HG02943 (cell line): Measurements from ENCODE around the gene CYP3A5.
"Not testable (repeated sequence)": the region's sequence is repeated elsewhere in the genome, so short reads cannot be mapped to it uniquely, and the experiment has no call there.

Experiments used
- ATAC-seq: cut with Tn5 transposase; IDR thresholded peaks from one replicate; pipeline ENCODE4 v1.9.1; 2021; ENCODE audit warnings: mild to moderate bottlenecking, low read depth, moderate library complexity; ENCODE audit not compliant: unreplicated experiment

Gene CYP3A5

DNA sequence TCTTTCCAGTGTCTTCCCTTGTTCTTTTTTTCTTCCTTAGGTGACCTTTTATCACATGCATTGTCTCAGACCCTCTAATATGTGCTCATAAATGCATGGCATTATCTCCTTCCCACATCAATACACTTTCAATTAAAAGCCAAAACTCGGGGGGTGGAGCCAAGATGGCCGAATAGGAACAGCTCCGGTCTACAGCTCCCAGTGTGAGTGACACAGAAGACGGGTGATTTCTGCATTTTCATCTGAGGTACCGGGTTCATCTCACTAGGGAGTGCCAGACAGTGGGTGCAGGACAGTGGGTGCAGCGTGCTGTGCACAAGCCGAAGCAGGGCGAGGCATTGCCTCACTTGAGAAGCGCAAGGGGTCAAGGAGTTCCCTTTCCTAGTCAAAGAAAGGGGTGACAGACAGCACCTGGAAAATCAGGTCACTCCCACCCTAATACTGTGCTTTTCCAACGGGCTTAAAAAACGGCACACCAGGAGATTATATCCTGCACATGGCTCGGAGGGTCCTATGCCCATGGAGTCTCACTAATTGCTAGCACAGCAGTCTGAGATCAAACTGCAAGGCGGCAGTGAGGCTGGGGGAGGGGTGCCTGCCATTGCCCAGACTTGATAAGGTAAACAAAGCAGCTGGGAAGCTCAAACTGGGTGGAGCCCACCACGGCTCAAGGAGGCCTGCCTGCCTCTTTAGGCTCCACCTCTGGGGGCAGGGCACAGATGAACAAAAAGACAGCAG, 6.2 kb upstream of the CYP3A5 start:
- ATAC-seq, result not testable (repeated sequence)

DNA sequence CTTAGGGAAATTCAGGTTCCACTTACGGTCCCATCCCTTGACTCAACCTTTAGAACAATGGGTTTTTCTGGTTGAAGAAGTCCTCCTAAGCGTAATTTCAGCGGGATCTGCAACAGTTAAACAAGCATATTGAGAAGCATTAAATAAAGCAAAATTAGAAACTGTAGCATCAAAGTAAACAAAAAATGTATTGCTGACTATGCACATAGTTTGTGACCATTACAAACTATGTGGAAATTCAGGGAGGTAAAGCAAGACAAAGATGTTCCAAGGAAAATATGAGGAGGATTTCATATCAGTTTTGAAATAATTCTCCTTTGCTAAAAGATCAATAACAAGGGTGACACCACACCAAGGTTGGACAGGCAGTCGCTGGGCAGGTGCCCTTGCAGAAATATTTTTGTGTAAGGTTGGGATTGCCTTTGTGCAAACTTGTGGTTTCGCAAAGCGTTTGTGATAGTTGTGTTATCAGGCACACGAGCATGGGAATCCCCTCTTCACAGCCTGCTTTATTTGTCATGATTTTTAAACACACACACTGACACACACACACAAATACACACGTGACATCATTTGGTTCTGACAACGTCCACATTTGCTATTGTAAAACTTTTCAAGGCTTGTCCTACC, 5.4 kb upstream of the CYP3A5 start:
- ATAC-seq, result no peak

- no peak for ATAC-seq
Observed at GRCh38 chr7:99679032-99679399, 780 bp downstream of the CYP3A5 start.

GRCh38 chr7:99677648-99678045, 2.1 kb downstream of the CYP3A5 start:
- ATAC-seq, result no peak

GRCh38 chr7:99677013-99677647, 2.7 kb downstream of the CYP3A5 start:
- no peak for ATAC-seq

DNA sequence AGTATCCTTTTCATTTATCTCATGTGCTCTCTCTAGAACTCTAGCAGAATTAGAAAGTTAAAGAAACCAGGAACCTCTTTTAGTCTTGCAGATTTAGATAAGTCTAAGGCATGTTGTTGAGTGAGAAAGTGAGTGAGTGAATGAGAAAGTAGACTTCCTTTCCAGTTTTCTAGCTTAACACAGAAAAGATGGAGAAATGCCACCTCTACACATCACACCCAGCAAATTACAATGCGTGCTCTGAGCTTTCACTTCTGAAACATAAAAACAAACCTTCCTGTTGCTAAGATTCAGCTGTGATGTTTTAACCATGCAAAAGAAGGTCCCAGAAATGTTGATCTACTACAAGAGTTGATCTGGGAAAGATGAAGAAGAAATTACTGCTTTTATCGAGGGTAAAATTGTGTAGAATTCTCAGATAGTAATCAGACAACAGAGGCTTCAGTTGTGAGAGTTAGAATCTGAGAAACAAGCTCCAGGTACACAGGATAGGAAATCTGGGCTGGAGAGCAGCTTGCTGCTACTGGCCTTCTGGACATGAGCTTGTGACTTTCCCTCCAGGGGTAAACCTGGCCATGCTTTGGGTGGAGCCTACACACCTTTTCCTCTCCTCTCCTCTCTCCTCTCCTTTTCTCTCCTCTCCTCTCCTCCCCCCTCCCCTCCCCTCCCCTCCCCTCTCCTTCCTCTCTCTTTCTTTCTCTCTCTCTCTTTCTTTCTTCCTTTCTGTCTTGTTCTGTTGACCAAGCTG, 4.6 kb downstream of the CYP3A5 start:
- ATAC-seq, result no peak

GRCh38 chr7:99672573-99672972, 7.2 kb downstream of the CYP3A5 start:
- ATAC-seq, result no peak

- no peak for ATAC-seq
Observed at GRCh38 chr7:99669782-99670181, 10.0 kb downstream of the CYP3A5 start.

DNA sequence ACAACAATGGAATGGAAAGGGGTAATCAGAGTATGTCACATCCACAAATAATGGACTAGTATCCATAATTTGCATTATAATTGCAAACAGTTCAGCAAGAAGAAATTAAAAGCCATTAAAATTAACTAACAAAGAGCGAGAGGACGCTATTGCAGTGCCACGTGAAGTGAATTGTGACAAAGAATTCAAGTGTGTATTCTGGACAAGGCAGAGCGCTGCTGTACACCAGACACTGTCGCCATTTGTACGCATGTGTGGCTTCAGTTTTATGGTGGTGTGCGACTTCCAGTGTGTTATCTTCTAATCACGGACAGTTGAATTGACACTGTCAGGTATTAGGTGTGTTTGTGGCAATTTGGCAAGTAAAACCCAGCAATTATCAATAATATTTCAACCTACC, 11.3 kb downstream of the CYP3A5 start:
- ATAC-seq, result no peak

DNA sequence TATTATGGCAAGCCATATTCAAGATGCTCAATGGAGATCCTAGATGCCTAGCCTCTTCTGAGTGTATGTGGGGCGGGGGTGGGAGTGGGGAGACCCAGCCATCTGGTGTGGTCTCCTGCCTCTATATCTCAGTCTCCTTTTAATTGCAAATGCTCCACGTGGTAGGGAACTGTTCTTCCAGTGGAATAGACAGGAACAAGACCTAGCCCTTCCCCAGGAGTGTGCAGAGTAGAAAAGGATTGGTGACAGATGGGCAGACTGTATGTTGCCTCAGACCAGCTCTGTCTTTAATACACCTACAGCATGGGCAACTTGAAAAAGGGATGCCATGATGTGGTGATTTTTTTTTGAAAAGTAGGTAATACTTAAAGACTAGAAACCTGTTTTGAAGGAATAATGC, 12.6 kb downstream of the CYP3A5 start:
- ATAC-seq, result no peak

GRCh38 chr7:99666013-99666395, 13.8 kb downstream of the CYP3A5 start:
- ATAC-seq, result no peak

- ATAC-seq, result no peak
Observed at GRCh38 chr7:99665312-99666012, 14.3 kb downstream of the CYP3A5 start.

GRCh38 chr7:99657879-99658278, 21.9 kb downstream of the CYP3A5 start:
- not testable (repeated sequence) for ATAC-seq

GRCh38 chr7:99654626-99655025, 25.2 kb downstream of the CYP3A5 start:
- ATAC-seq, result not testable (repeated sequence)

DNA sequence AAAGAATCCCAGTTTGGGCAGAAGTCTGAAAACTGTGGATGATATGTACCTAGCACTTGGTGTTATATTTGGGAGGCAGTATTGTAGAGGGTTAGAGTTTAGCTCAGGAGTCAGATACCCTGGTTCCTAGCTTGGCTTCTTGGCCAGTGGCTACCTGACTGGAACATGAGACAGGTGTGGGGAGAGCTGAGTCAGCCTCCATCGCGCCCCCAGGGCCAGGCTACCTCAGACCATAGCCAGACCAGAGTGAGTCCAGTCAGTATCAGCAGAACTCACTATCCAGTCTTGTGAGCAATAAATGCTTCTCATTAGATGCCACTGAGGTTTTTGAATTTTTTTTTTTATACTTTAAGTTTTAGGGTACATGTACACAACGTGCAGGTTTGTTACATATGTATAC, 26.0 kb downstream of the CYP3A5 start:
- no peak for ATAC-seq

- ATAC-seq, result not testable (repeated sequence)
Observed at GRCh38 chr7:99653269-99653668, 26.5 kb downstream of the CYP3A5 start.

DNA sequence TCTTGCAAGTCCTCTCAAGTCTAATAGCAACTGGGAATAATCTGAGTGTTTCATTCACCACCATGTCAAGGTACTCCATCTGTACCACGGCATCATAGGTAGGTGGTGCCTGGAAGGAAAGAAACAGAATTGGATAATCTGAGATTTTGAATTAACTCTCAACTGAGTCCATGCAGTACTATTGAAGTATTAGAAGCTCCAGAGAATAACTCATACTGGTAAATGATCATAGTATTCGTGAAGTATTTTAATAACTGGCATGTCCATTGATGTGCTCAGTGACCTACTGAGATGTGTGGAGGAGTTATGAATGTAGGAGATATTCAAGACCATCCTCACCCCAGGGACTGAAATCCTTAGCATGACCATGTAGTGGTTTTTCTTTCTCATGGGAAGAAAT, 27.1 kb downstream of the CYP3A5 start:
- no peak for ATAC-seq

GRCh38 chr7:99651290-99651689, 28.5 kb downstream of the CYP3A5 start:
- ATAC-seq, result no peak

GRCh38 chr7:99648843-99649242, 31.0 kb downstream of the CYP3A5 start:
- ATAC-seq, result no peak

DNA sequence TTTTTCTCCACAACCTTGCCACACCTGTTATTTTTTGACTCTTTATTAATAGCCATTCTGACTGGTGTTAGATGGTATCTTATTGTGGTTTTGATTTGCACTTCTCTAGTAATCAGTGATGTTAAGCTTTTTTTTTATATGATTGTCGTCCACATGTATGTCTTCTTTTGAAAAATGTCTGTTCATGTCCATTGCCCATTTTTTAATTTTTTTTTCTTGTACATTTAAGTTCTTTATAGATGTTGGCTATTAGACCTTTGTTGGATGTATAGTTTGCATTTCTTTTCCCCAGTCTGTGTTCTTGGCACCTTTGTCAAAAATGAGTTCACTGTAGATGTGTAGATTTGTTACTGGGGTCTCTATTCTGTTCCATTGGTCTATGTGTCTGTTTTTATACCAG, 34.2 kb downstream of the CYP3A5 start:
- ATAC-seq, result no peak

- no peak for ATAC-seq
Observed at GRCh38 chr7:99644431-99644830, 35.4 kb downstream of the CYP3A5 start.
